C4-2B (cell line): Measurements from ENCODE around the gene HOXB2.

Experiments
- CTCF ChIP-seq: fragments of 450-650 bp; conservative IDR thresholded peaks from 2 replicates; pipeline ENCODE4 v1.5.1; 2017; ENCODE audit warnings: mild to moderate bottlenecking
- ZFX ChIP-seq: fragments of 450-650 bp; IDR thresholded peaks from 2 replicates; pipeline ENCODE4 v1.6.1; 2017

- no peak for TF ChIP-seq CTCF
- TF ChIP-seq ZFX = no peak
Observed at GRCh38 chr17:48494335-48494734, 50.6 kb downstream of the HOXB2 start.
